CD14-positive monocyte (primary cell): ENCODE results near the gene BIN1. TPM values are rescaled to one million over a fixed set of nuclear protein-coding genes. Genes with fewer than 3 reads are reported as not detected.

Experiments
- DNase-seq, 3 donors: peaks; one replicate each; pipeline ENCODE4 v3.0.0-alpha.2; 2011 to 2022
- H2AFZ ChIP-seq: 2 replicates; pipeline ENCODE4 v1.6.0; 2012; ENCODE audit warnings: mild to moderate bottlenecking, low read depth, low read length, inconsistent platforms; ENCODE audit not compliant: insufficient read depth, poor library complexity, severe bottlenecking
- H3K27ac ChIP-seq, 2 donors: 1 replicate in 1 of 2; 2 replicates in 1 of 2; pipeline ENCODE4 v1.5.1; 2012 to 2013; ENCODE audit warnings: low read length in 2 of 2, control low read depth in 1 of 2, inconsistent platforms in 1 of 2, low read depth in 1 of 2, mild to moderate bottlenecking in 1 of 2
- H3K27me3 ChIP-seq, 2 donors: one replicate each; pipeline versions ENCODE4 v1.6.0 to v1.6.1; 2011 to 2013; ENCODE audit warnings: low read length in 2 of 2; ENCODE audit not compliant: control insufficient read depth in 2 of 2, insufficient read depth in 2 of 2
- H3K36me3 ChIP-seq, 2 donors: replicated peaks in 1 of 2; 1 replicate in 1 of 2; 2 replicates in 1 of 2; pipeline versions ENCODE4 v1.5.1 to v1.6.1; 2012 to 2013; ENCODE audit warnings: low read length in 2 of 2, control low read depth in 1 of 2, inconsistent platforms in 1 of 2, mild to moderate bottlenecking in 1 of 2; ENCODE audit not compliant: insufficient read depth in 2 of 2, control insufficient read depth in 1 of 2
- H3K4me1 ChIP-seq, 2 donors: 1 replicate in 1 of 2; 2 replicates in 1 of 2; pipeline versions ENCODE4 v1.5.1 to v1.6.1; 2012 to 2013; ENCODE audit warnings: low read length in 2 of 2, control low read depth in 1 of 2, inconsistent platforms in 1 of 2, mild to moderate bottlenecking in 1 of 2, moderate library complexity in 1 of 2; ENCODE audit not compliant: insufficient read depth in 2 of 2, control insufficient read depth in 1 of 2
- H3K4me2 ChIP-seq: replicated peaks from 2 replicates; pipeline ENCODE3; 2012; ENCODE audit warnings: low read length, moderate library complexity, mild to moderate bottlenecking; ENCODE audit not compliant: poor library complexity, severe bottlenecking; ENCODE audit errors: extremely low read depth
- H3K4me3 ChIP-seq, 3 experiments: fragments of 200-600 bp in 1 of 3; sonication (generic) in 1 of 3; replicated peaks in 1 of 3; 1 replicate in 2 of 3; 2 replicates in 1 of 3; pipeline ENCODE4 v1.5.1; 2011 to 2013; ENCODE audit warnings: low read length in 3 of 3, mild to moderate bottlenecking in 3 of 3, control low read depth in 2 of 3, low read depth in 2 of 3, inconsistent platforms in 1 of 3, moderate library complexity in 1 of 3
- H3K79me2 ChIP-seq: 2 replicates; pipeline ENCODE4 v1.6.0; 2012; ENCODE audit warnings: mild to moderate bottlenecking, control low read depth, inconsistent platforms, low read length, moderate library complexity; ENCODE audit not compliant: insufficient read depth
- H3K9ac ChIP-seq: 2 replicates; pipeline ENCODE4 v1.6.0; 2017; ENCODE audit warnings: low read length, mild to moderate bottlenecking; ENCODE audit not compliant: insufficient read depth, poor library complexity, severe bottlenecking
- H3K9me3 ChIP-seq, 2 donors: replicated peaks in 1 of 2; 1 replicate in 1 of 2; 2 replicates in 1 of 2; pipeline versions ENCODE4 v1.5.1 to v1.6.1; 2012 to 2013; ENCODE audit warnings: low read length in 2 of 2, control low read depth in 1 of 2; ENCODE audit not compliant: control insufficient read depth in 1 of 2, insufficient read depth in 1 of 2
- H4K20me1 ChIP-seq: 2 replicates; pipeline ENCODE4 v1.6.0; 2012; ENCODE audit warnings: mild to moderate bottlenecking, low read length, control low read depth, moderate library complexity; ENCODE audit not compliant: insufficient read depth
- H3K27ac Mint-ChIP-seq, 7 donors: one replicate each; pipeline ENCODE4 v1.8.0; 2020; ENCODE audit warnings: mild to moderate bottlenecking in 7 of 7, mixed read lengths in 7 of 7, moderate library complexity in 6 of 7, inconsistent platforms in 2 of 7
- H3K27me3 Mint-ChIP-seq, 3 donors: one replicate each; pipeline ENCODE4 v1.8.0; 2021 to 2022; ENCODE audit warnings: low read depth in 3 of 3, mild to moderate bottlenecking in 3 of 3, mixed read lengths in 3 of 3, moderate library complexity in 3 of 3, inconsistent platforms in 1 of 3
- H3K36me3 Mint-ChIP-seq, 2 donors: one replicate each; pipeline ENCODE4 v1.8.0; 2020; ENCODE audit warnings: mixed read lengths in 2 of 2, inconsistent platforms in 1 of 2, mild to moderate bottlenecking in 1 of 2
- H3K4me1 Mint-ChIP-seq: one replicate; pipeline ENCODE4 v1.8.0; 2020; ENCODE audit warnings: mild to moderate bottlenecking, mixed read lengths
- H3K4me3 Mint-ChIP-seq, 2 donors: one replicate each; pipeline ENCODE4 v1.8.0; 2020; ENCODE audit warnings: mild to moderate bottlenecking in 2 of 2, mixed read lengths in 2 of 2, moderate library complexity in 1 of 2
- H3K9me3 Mint-ChIP-seq, 7 donors: one replicate each; pipeline ENCODE4 v1.8.0; 2020 to 2022; ENCODE audit warnings: mixed read lengths in 7 of 7, mild to moderate bottlenecking in 6 of 7, moderate library complexity in 6 of 7, inconsistent platforms in 2 of 7
- CTCF ChIP-seq: fragments of 200-600 bp; IDR thresholded peaks from one replicate; pipeline ENCODE4 v1.8.0; 2022; ENCODE audit warnings: antibody characterized with exemption, mild to moderate bottlenecking
- WGBS: methylation state at CpG from one replicate; pipeline ENCODE4 v1.1.5; 2013; ENCODE audit warnings: missing lambda C conversion rate; ENCODE audit not compliant: insufficient coverage; 5-methylcytosine and 5-hydroxymethylcytosine counted together
- intact Hi-C, 2 donors: fragments of 100-400 bp; cut with micrococcal nuclease; formaldehyde crosslinking; loops; one replicate each; pipeline versions ENCODE4 v1.15.0 to v1.15.1; 2023
- polyA plus RNA-seq, 3 donors: library from polyadenylated mRNA; depleted of rRNA in 1 of 3; unstranded in 2 of 3; stranded (reverse) in 1 of 3; fragments of 300-500 nt in 2 of 3; fragments of >200 nt in 1 of 3; fragmentation: Illumina TruSeq in 2 of 3; gene quantifications; 1 replicate in 2 of 3; 2 replicates in 1 of 3; pipeline ENCODE4 v1.2.3, GENCODE V29; 2012 to 2021

BIN1 gene
- polyA plus RNA-seq, 3 donors: 3.4 to 7.5 (median 4.1) TPM

GRCh38 chr2:127094509-127095366 lies 12.2 kb downstream of the BIN1 start:
- Mint-ChIP-seq H3K9me3 (no peaks in the 10 kb centered on the region), H3K36me3 (peaks cover 0 to 3% of the 10 kb centered on the region in 2 donors), H3K27me3 (peaks cover 15 to 18% (median 18%) of the 10 kb centered on the region in 3 donors), H3K27ac (no peak overlapping the region), H3K4me3 (no peak overlapping the region), H3K4me1 (peaks cover 15% of the 10 kb centered on the region)
- H3K36me3 ChIP-seq: no peaks in the 10 kb centered on the region
- no peak overlapping the region for H3K9ac ChIP-seq
- 62% methylated on average over 13 of the region's 17 CpGs for WGBS
- no peak for DNase-seq
- peaks cover 0 to 9% of the 10 kb centered on the region in 2 donors for H3K27me3 ChIP-seq
- no peaks in the 10 kb centered on the region for H4K20me1 ChIP-seq
- H3K4me2 ChIP-seq: no peak overlapping the region
- intact Hi-C loops: no loop called here
- no peak overlapping the region for H3K27ac ChIP-seq
- H3K4me1 ChIP-seq: peaks cover 7 to 9% of the 10 kb centered on the region in 2 donors
- no peaks in the 10 kb centered on the region for H3K9me3 ChIP-seq
- TF ChIP-seq CTCF: no peak
- no peak overlapping the region for H2AFZ ChIP-seq
- H3K79me2 ChIP-seq: no peaks in the 10 kb centered on the region
- H3K4me3 ChIP-seq: no peak overlapping the region

GRCh38 chr2:127093648-127094210 lies 13.2 kb downstream of the BIN1 start:
- DNase-seq: no peak
- Histone ChIP-seq H4K20me1 (no peaks in the 10 kb centered on the region), H3K9ac (no peak overlapping the region), H3K4me3 (no peak overlapping the region), H3K4me1 (peaks cover 7 to 9% of the 10 kb centered on the region in 2 donors), H2AFZ (no peak overlapping the region), H3K27me3 (peaks cover 0 to 9% of the 10 kb centered on the region in 2 donors), H3K79me2 (no peaks in the 10 kb centered on the region), H3K27ac (no peak overlapping the region), H3K9me3 (no peaks in the 10 kb centered on the region), H3K36me3 (no peaks in the 10 kb centered on the region), H3K4me2 (no peak overlapping the region)
- Mint-ChIP-seq H3K9me3 (no peaks in the 10 kb centered on the region), H3K4me3 (peak overlapping the region in 1 of 2 donors; percentile 67), H3K4me1 (peaks cover 15% of the 10 kb centered on the region), H3K36me3 (peaks cover 0 to 3% of the 10 kb centered on the region in 2 donors), H3K27me3 (peaks cover 14 to 18% (median 18%) of the 10 kb centered on the region in 3 donors), H3K27ac (peak overlapping the region in 1 of 7 donors; percentile 52)
- TF ChIP-seq CTCF: no peak
- WGBS: 10% methylated on average over 8 of the region's 15 CpGs
- intact Hi-C loops: no loop called here
